K562 (cell line): ENCODE data around the gene NDUFAF2. TPM values are rescaled to one million over a fixed set of nuclear protein-coding genes. Genes with fewer than 3 reads are reported as not detected.

Source experiments
- ATAC-seq: fragments of 200-7000 bp; cut with Tn5 transposase; 3 replicates; pipeline ENCODE4 v1.9.1; 2020; ENCODE audit warnings: moderate library complexity
- BruUV-seq: library from RNA; stranded (reverse); fragments of 400-500 nt; replicated peaks from 2 replicates; lab custom pipeline; 2021; lab: Mats Ljungman, UMichigan
- CTCF ChIA-PET: fragments of 300-600 bp; formaldehyde crosslinking; extraction: SDS; loops from one replicate; lab custom pipeline; 2021; ENCODE audit warnings: low intra/inter-chr PET ratio; lab: Yijun Ruan, JAX
- POLR2A ChIA-PET: fragments of 300-600, 350-650 bp; sonication (Branson Sonifier 250); formaldehyde crosslinking; extraction: SDS; loops from one replicate; lab custom pipeline; 2021; ENCODE audit warnings: antibody characterized with exemption, inconsistent platforms; lab: Yijun Ruan, JAX
- DNase-seq, 4 experiments: peaks; one replicate each; pipeline versions ENCODE4 v3.0.0 to v3.0.0-alpha.2; 2011 to 2018; ENCODE audit warnings: low spot score in 3 of 4, mixed read lengths in 3 of 4; ENCODE audit errors: extremely low read depth in 1 of 4
- FAIRE-seq: peaks from 2 replicates; lab custom pipeline; 2011; peaks lifted over from hg19 to GRCh38; lab: Jason Lieb, UNC
- H2AFZ ChIP-seq: 2 replicates; pipeline ENCODE4 v1.6.0; 2011; ENCODE audit warnings: low read depth, low read length, control low read depth, inconsistent platforms
- H3K27ac ChIP-seq: fragments of 200-600 bp; 3 replicates; pipeline ENCODE4 v1.8.0; 2011; ENCODE audit warnings: low read depth, mild to moderate bottlenecking, control low read depth, inconsistent platforms, low read length, moderate library complexity, mixed read lengths; ENCODE audit errors: extremely low read depth
- H3K27me3 ChIP-seq, 2 experiments: fragments of 300-600 bp in 1 of 2; 2 replicates in 1 of 2; 3 replicates in 1 of 2; pipeline versions ENCODE4 v1.6.0 to v1.8.0; 2011; ENCODE audit warnings: inconsistent platforms in 2 of 2, low read length in 2 of 2, mild to moderate bottlenecking in 1 of 2, mixed read lengths in 1 of 2, moderate library complexity in 1 of 2; ENCODE audit not compliant: control insufficient read depth in 2 of 2, insufficient read depth in 2 of 2
- H3K36me3 ChIP-seq: fragments of 300-600 bp; 3 replicates; pipeline ENCODE4 v1.8.0; 2011; ENCODE audit warnings: mild to moderate bottlenecking, low read length, inconsistent platforms; ENCODE audit not compliant: control insufficient read depth, insufficient read depth
- H3K4me1 ChIP-seq, 2 experiments: fragments of 200-600 bp in 1 of 2; replicated peaks in 1 of 2; 2 replicates in 1 of 2; 3 replicates in 1 of 2; pipeline versions ENCODE4 v1.5.1 to v1.8.0; 2011; ENCODE audit warnings: inconsistent platforms in 2 of 2, low read length in 2 of 2, mild to moderate bottlenecking in 1 of 2, mixed read lengths in 1 of 2, moderate library complexity in 1 of 2; ENCODE audit not compliant: control insufficient read depth in 2 of 2, insufficient read depth in 2 of 2
- H3K4me2 ChIP-seq: 2 replicates; pipeline ENCODE4 v1.6.1; 2011; ENCODE audit warnings: low read length, control low read depth, inconsistent platforms, mixed read lengths; ENCODE audit not compliant: insufficient read depth
- H3K4me3 ChIP-seq: fragments of 200-600 bp; sonication (generic), shearing (Covaris generic); 2 replicates; pipeline ENCODE4 v1.5.1; 2016; ENCODE audit warnings: control low read depth, inconsistent platforms
- H3K79me2 ChIP-seq: fragments of 200-600 bp; 3 replicates; pipeline ENCODE4 v1.8.0; 2011; ENCODE audit warnings: low read length, inconsistent platforms; ENCODE audit not compliant: control insufficient read depth, insufficient read depth
- H3K9ac ChIP-seq, 2 experiments: 2 replicates each; pipeline versions ENCODE4 v1.6.0 to v1.6.1; 2011; ENCODE audit warnings: low read depth in 2 of 2, low read length in 2 of 2, control low read depth in 1 of 2, inconsistent platforms in 1 of 2, mild to moderate bottlenecking in 1 of 2, mixed read lengths in 1 of 2; ENCODE audit not compliant: insufficient read depth in 1 of 2
- H3K9me1 ChIP-seq: one replicate; pipeline ENCODE4 v1.6.0; 2011; ENCODE audit warnings: inconsistent platforms, mild to moderate bottlenecking, low read length, moderate library complexity; ENCODE audit not compliant: control insufficient read depth, insufficient read depth
- H3K9me3 ChIP-seq: replicated peaks from 2 replicates; pipeline ENCODE4 v1.5.1; 2011; ENCODE audit warnings: low read depth, low read length, inconsistent platforms; ENCODE audit not compliant: control insufficient read depth, insufficient read depth
- H4K20me1 ChIP-seq: replicated peaks from 2 replicates; pipeline ENCODE4 v1.6.1; 2011; ENCODE audit warnings: low read length, inconsistent platforms, mixed read lengths; ENCODE audit not compliant: control insufficient read depth, insufficient read depth
- HDAC2 ChIP-seq: fragments of 450-650 bp; IDR thresholded peaks from 2 replicates; pipeline ENCODE4 v1.6.1; 2016; ENCODE audit warnings: mild to moderate bottlenecking
- MAFG ChIP-seq: fragments of 450-650 bp; conservative IDR thresholded peaks from 2 replicates; pipeline ENCODE4 v1.6.1; 2016; ENCODE audit warnings: missing genetic modification characterization, missing compliant biosample characterization
- PBX2 ChIP-seq, 2 experiments: IDR thresholded peaks in 1 of 2; conservative IDR thresholded peaks in 1 of 2; 2 replicates each; pipeline ENCODE4 v1.6.1; 2016; ENCODE audit warnings: low read depth in 2 of 2, mild to moderate bottlenecking in 1 of 2, missing compliant biosample characterization in 1 of 2, missing genetic modification characterization in 1 of 2, moderate library complexity in 1 of 2
- PTRF ChIP-seq: fragments of 450-650 bp; IDR thresholded peaks from 2 replicates; pipeline ENCODE4 v1.6.1; 2016; ENCODE audit warnings: mild to moderate bottlenecking, missing genetic modification characterization, missing compliant biosample characterization
- SMARCC2 ChIP-seq: fragments of 450-650 bp; IDR thresholded peaks from 2 replicates; pipeline ENCODE4 v1.6.1; 2017; ENCODE audit warnings: antibody characterized with exemption, moderate library complexity, mild to moderate bottlenecking, low read depth
- TEAD4 ChIP-seq, 2 experiments: sonication (generic) in 1 of 2; formaldehyde crosslinking in 1 of 2; IDR thresholded peaks; 2 replicates each; pipeline versions ENCODE4 v1.6.1 to v1.8.0; 2012 to 2022; ENCODE audit warnings: borderline replicate concordance in 1 of 2, inconsistent platforms in 1 of 2, low read length in 1 of 2, mild to moderate bottlenecking in 1 of 2, missing genetic modification reagents in 1 of 2
- ZFP36 ChIP-seq: fragments of 150-350 bp; IDR thresholded peaks from 2 replicates; pipeline ENCODE4 v1.6.1; 2018; ENCODE audit warnings: low read length, low read depth; ENCODE audit not compliant: partially characterized antibody
- ZFP91 ChIP-seq: sonication (generic); formaldehyde crosslinking; IDR thresholded peaks from 2 replicates; pipeline ENCODE4 v1.8.0; 2022; ENCODE audit warnings: mild to moderate bottlenecking, missing genetic modification reagents
- ZNF507 ChIP-seq: conservative IDR thresholded peaks from 2 replicates; pipeline ENCODE4 v1.6.1; 2017; ENCODE audit warnings: missing genetic modification characterization, missing compliant biosample characterization
- WGBS: fragments of 100-300 bp; shearing (Covaris generic); methylation state at CpG from one replicate; pipeline ENCODE4 v1.1.6; 2016; ENCODE audit warnings: low coverage, mixed read lengths; ENCODE audit not compliant: insufficient coverage; ENCODE audit errors: missing lambda C conversion rate; 5-methylcytosine and 5-hydroxymethylcytosine counted together
- in situ Hi-C: fragments of 300-500 bp; cut with MboI; formaldehyde crosslinking; loops from 4 replicates; pipeline ENCODE4 v1.15.0; 2018; ENCODE audit warnings: inconsistent platforms, mixed read lengths
- intact Hi-C: fragments of 100-400 bp; cut with micrococcal nuclease; formaldehyde crosslinking; loops from 2 replicates; pipeline ENCODE4 v1.14.2; 2022
- polyA plus RNA-seq, 8 experiments: library from polyadenylated mRNA; depleted of rRNA in 4 of 8; stranded (reverse) in 5 of 8; unstranded in 3 of 8; fragments of >200 nt; fragmentation: Nextera tagmentation in 2 of 8; fragmentation: Illumina TruSeq in 1 of 8; extraction: Ambion mirVana in 2 of 8; extraction: Trizol in 1 of 8; gene quantifications; 2 replicates each; pipeline versions ENCODE4 v1.2.1 to v1.2.3, GENCODE V29; 2011 to 2014; ENCODE audit warnings: inconsistent platforms in 1 of 8, missing spikeins in 1 of 8
- total RNA-seq, 7 experiments: library from RNA; depleted of rRNA in 6 of 7; stranded (reverse); fragments of >200 nt in 6 of 7; fragmentation: Illumina TruSeq in 2 of 7; extraction: Trizol in 2 of 7; gene quantifications; 2 replicates each; pipeline versions ENCODE4 v1.2.1 to v1.2.3, GENCODE V29; 2011 to 2021; ENCODE audit warnings: low replicate concordance in 1 of 7
- TF ChIP-seq, protein P1 (sequence below), 2 experiments: IDR thresholded peaks; 2 replicates each; pipeline ENCODE4 v1.6.1; 2011; ENCODE audit warnings: borderline replicate concordance in 1 of 2, control low read depth in 1 of 2, low read depth in 1 of 2, low read length in 1 of 2, mild to moderate bottlenecking in 1 of 2, mixed read lengths in 1 of 2, moderate library complexity in 1 of 2; ENCODE audit not compliant: insufficient read depth in 1 of 2, insufficient read length in 1 of 2, poor library complexity in 1 of 2, severe bottlenecking in 1 of 2; ENCODE audit errors: extremely low read depth in 1 of 2

NDUFAF2 gene
- total and polyA plus RNA-seq, 9 of the 15 experiments (the other 6 are each of a cell fraction or from before 2014, with no cell fraction given) = 56.0 to 155 (median 95.9) TPM

DNA sequence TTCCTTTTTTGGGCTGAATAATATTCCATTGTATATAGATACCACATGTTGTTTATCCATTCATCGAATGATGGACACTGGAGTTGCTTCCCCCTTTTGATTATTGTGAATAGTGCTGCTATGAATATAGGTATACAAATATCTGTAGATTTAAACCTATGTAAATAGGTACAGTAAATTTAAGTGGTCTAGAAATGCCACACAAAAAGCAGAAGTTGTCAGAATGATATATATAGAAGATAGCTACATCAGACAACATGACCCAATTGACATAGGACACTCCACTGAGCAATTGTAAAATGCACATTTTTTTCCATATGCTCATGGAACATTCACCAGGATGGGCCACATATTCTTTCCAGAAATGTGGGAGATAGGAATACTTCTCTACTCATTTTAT is 139.7 kb downstream of the NDUFAF2 start (continued):
- TF ChIP-seq PBX2 (CRISPR knock-in tag; IDR thresholded peaks at IDR 0.05; ENCODE audit: low read depth) (no peak), PBX2 (tag; conservative IDR thresholded peaks at IDR 0.05; ENCODE audit: low read depth) (peak; percentile 87), PTRF (tag) (no peak), ZNF507 (tag) (peak; percentile 55)
- TF ChIP-seq, protein P1, sequence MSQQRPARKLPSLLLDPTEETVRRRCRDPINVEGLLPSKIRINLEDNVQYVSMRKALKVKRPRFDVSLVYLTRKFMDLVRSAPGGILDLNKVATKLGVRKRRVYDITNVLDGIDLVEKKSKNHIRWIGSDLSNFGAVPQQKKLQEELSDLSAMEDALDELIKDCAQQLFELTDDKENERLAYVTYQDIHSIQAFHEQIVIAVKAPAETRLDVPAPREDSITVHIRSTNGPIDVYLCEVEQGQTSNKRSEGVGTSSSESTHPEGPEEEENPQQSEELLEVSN (IDR thresholded peaks at IDR 0.05; ENCODE audit: borderline replicate concordance in 1 of 2, extremely low read depth in 1 of 2, insufficient read depth in 1 of 2, insufficient read length in 1 of 2, low read depth in 1 of 2, low read length in 1 of 2, poor library complexity in 1 of 2, severe bottlenecking in 1 of 2) = no peak

GRCh38 chr5:61085885-61086284 is 140.9 kb downstream of the NDUFAF2 start:
- H2AFZ ChIP-seq = no peak overlapping the region
- no TSS peak for BruUV-seq
- CTCF ChIA-PET = no interaction called here
- intact Hi-C loops = no loop called here
- no peak overlapping the region for H3K4me3 ChIP-seq
- ATAC-seq = peak; percentile 67
- peak; percentile 75 for FAIRE-seq
- no peaks in the 10 kb centered on the region for H3K9me1 ChIP-seq
- no peaks in the 10 kb centered on the region for H3K79me2 ChIP-seq
- in situ Hi-C loops = no loop called here
- WGBS = 0% methylated on average over 1 of the region's 1 CpG
- POLR2A ChIA-PET = no interaction called here
- no peaks in the 10 kb centered on the region for H3K36me3 ChIP-seq
- DNase-seq = peak in 1 of 4 experiments; percentile 46
- H3K9me3 ChIP-seq = no peaks in the 10 kb centered on the region
- no peak overlapping the region for H3K4me2 ChIP-seq
- H3K27ac ChIP-seq = no peak overlapping the region
- H4K20me1 ChIP-seq = no peaks in the 10 kb centered on the region
- no peak overlapping the region for H3K9ac ChIP-seq
- H3K27me3 ChIP-seq = no peaks in the 10 kb centered on the region
- H3K4me1 ChIP-seq = peaks cover 3 to 9% of the 10 kb centered on the region in 2 experiments; a peak in 4 of 5 replicates
- TF ChIP-seq ZFP91 (CRISPR knock-in tag) = no peak
- TF ChIP-seq SMARCC2 = 0 out of 2 replicates have a peak, but pooled peaks have one; percentile 21
- peak; percentile 82 for TF ChIP-seq MAFG (tag)
- no peak for TF ChIP-seq ZFP36
- peak; percentile 45; the same call in 1 of the 2 replicates for TF ChIP-seq TEAD4 (IDR thresholded peaks at IDR 0.05; ENCODE audit: low read length)
- no peak for TF ChIP-seq TEAD4 (CRISPR knock-in tag; IDR thresholded peaks at IDR 0.05; ENCODE audit: borderline replicate concordance)
- TF ChIP-seq HDAC2 = no peak
- no peak for TF ChIP-seq PBX2 (CRISPR knock-in tag; IDR thresholded peaks at IDR 0.05; ENCODE audit: low read depth)
- TF ChIP-seq PBX2 (tag; conservative IDR thresholded peaks at IDR 0.05; ENCODE audit: low read depth) = no peak
